ENCODE data around the gene LCLAT1.

The LCLAT1 gene

GRCh38 chr2:30680121-30680520, 233.1 kb downstream of the LCLAT1 start:
- no peak for DNase-seq

GRCh38 chr2:30681022-30681421, 234.0 kb downstream of the LCLAT1 start:
- no peak for DNase-seq

GRCh38 chr2:30683236-30683956, 236.3 kb downstream of the LCLAT1 start:
- no peak for DNase-seq

GRCh38 chr2:30684026-30684425, 237.0 kb downstream of the LCLAT1 start:
- no peak for DNase-seq

GRCh38 chr2:30684516-30684915, 237.5 kb downstream of the LCLAT1 start:
- DNase-seq, result no peak

DNA sequence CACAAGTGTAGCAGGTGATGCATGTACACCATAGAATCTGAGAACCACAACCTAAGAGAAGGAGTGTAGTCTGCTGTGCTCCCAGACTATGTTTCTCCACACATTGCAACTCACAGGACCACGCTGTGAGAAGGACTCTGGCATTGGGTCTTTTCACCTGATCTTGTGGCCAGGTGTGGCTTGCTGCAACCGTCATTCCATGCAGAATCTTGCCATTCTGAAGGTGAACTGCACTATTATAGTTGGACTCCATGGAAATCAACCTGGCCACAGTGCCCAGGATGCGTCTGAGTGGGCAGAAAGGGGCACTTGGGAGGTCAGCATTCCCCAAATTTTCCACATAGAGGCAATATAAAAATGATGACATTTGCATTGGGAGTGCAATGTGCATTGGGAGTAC, 237.9 kb downstream of the LCLAT1 start:
- DNase-seq, result no peak

DNA sequence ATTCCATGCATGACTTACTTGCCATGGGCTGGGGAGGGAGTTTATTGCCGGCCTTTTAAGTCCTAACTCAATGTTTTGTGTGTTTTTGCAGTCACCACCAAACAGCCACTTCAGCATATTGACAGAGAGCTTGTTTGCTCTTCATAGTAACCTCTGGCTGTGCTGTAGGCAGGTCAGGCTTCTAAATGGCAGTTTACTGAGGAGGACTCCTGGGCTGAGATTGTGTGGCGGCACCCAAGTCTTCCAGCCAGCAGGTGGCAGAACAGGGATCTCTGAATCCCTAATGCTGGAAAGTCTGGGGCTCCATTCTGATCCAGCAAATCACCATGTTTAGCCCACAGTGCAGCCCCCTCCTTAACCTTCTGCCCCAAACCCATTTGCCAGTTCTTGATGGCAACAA, 239.0 kb downstream of the LCLAT1 start:
- DNase-seq, result no peak

- no peak for DNase-seq
These were observed 239.6 kb downstream of the LCLAT1 start for GRCh38 chr2:30686669-30687068.

DNA sequence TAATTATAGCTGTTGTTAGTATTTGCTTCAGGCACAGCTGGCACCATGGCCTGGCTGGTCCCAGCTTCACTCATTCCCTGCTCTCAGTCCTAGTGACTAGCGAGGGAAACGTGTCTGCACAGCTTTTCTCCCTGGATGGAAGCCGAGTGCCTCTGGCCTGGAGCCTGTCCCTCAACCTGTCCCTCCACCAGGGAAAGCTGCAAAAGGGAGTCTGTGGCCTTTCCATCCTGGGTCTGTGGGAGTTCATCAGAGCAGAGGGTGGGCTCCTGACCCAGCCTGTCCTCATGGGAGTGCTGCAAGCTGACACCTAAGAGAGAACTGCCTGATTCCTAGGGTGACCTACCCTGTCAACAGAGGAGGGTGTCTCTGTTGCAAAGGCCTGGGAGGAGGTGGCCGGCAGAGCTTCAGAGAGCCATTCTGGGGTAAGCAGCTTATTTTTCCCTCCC, 241.9 kb downstream of the LCLAT1 start:
- no peak for DNase-seq

GRCh38 chr2:30689496-30690125, 242.6 kb downstream of the LCLAT1 start:
- DNase-seq, result no peak

DNA sequence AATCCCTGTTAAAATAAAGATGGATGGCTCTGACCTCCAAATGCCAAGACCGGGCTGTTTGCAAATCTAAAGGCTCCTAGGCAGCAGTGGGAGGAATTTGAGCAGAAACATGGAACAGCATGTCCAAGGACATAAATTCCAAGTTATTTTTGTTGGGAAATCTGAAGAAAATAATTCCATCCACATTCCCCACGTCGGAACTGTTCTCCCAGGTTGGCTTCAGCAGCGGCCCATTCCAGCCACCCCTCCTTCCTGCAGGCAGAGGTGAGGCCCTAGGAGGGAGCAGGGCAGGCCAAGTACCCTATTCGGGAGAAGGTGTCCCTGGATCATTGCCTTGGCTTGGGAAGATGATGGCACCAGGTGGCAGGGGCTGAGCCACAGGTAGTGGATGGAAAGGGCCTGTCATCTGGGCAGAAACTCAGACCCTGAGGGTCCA, 243.1 kb downstream of the LCLAT1 start:
- no peak for DNase-seq

GRCh38 chr2:30691091-30691947, 244.3 kb downstream of the LCLAT1 start:
- no peak for DNase-seq

- no peak for DNase-seq
These were observed 245.1 kb downstream of the LCLAT1 start for GRCh38 chr2:30691948-30692828.

DNA sequence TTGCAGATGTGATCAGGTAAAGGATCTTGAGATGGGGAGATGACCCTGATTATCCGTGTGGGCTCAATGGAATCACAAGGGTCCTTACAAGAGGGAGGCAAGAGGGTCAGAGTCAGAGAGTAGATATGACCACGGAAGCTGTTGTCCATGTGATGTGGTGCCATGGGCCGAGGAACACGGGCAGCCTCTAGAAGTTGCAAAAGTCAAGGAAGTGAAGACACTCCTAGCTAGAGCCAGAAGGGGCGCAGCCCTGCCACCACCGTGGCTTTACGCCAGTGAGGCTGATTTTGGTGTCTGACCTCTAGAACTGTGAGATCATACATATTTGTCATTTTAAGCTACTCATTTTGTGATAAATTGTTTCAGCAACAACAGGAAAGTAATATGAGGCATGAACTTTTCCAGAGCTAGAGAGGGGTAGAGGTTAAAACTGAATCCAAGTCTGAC, 245.8 kb downstream of the LCLAT1 start:
- no peak for DNase-seq

Measured in CD4-positive, alpha-beta T cell treated with Interleukin-10 for 1 hour (primary cell).